Measurements from ENCODE around the gene ZNF574. TPM values are rescaled to one million over a fixed set of nuclear protein-coding genes. Genes with fewer than 3 reads are reported as not detected.

Gene ZNF574
- total and polyA plus RNA-seq, 12 donors = 2.7 to 16.9 (median 11.4) TPM

- WGBS, 4 donors = 69 to 92% (median 76%) methylated on average over 1 of the region's 1 CpG
Measured at GRCh38 chr19:42110658-42111057, 34.7 kb downstream of the ZNF574 start.

GRCh38 chr19:42111384-42111783 is 35.4 kb downstream of the ZNF574 start:
- 53 to 68% (median 60%) methylated on average over 1 of the region's 1 CpG for WGBS, 4 donors
- no peaks in the 10 kb centered on the region for H3K9me3 ChIP-seq (replicated peaks in 1 of 3)
- intact Hi-C loops (cut with DNase I) = no loop called here
- H3K36me3 ChIP-seq (replicated peaks in 1 of 2) = no peaks in the 10 kb centered on the region
- no peak overlapping the region for H3K27ac ChIP-seq
- DNase-seq = no peak
- no peaks in the 10 kb centered on the region for H3K27me3 ChIP-seq
- TF ChIP-seq POLR2A (IDR thresholded peaks at IDR 0.05) (no peak), CTCF (IDR thresholded peaks at IDR 0.05) (no peak)
- H3K4me3 ChIP-seq = no peak overlapping the region
- H3K4me1 ChIP-seq (replicated peaks in 1 of 2) = no peaks in the 10 kb centered on the region

More at GRCh38 chr19:42110658-42111057, 34.7 kb downstream of the ZNF574 start:
- TF ChIP-seq POLR2A (IDR thresholded peaks at IDR 0.05) = no peak
- no peak for TF ChIP-seq CTCF (IDR thresholded peaks at IDR 0.05)
- Histone ChIP-seq H3K27ac (no peak overlapping the region), H3K9me3 (replicated peaks in 1 of 3) (no peaks in the 10 kb centered on the region), H3K36me3 (replicated peaks in 1 of 2) (no peaks in the 10 kb centered on the region), H3K4me3 (no peak overlapping the region), H3K27me3 (no peaks in the 10 kb centered on the region), H3K4me1 (replicated peaks in 1 of 2) (no peaks in the 10 kb centered on the region)
- intact Hi-C loops (cut with DNase I) = no loop called here
- no peak for DNase-seq

GRCh38 chr19:42111811-42112210 is 35.8 kb downstream of the ZNF574 start:
- intact Hi-C loops (cut with DNase I) = no loop called here
- TF ChIP-seq CTCF (IDR thresholded peaks at IDR 0.05) = no peak
- TF ChIP-seq POLR2A (IDR thresholded peaks at IDR 0.05) = no peak

GRCh38 chr19:42113641-42114348 is 37.8 kb downstream of the ZNF574 start:
- no peak overlapping the region for H3K27ac ChIP-seq

More at GRCh38 chr19:42111811-42112210, 35.8 kb downstream of the ZNF574 start:
- H3K27me3 ChIP-seq = no peaks in the 10 kb centered on the region
- H3K36me3 ChIP-seq (replicated peaks in 1 of 2) = no peaks in the 10 kb centered on the region
- H3K27ac ChIP-seq = no peak overlapping the region
- H3K4me3 ChIP-seq = no peak overlapping the region
- H3K9me3 ChIP-seq (replicated peaks in 1 of 3) = no peaks in the 10 kb centered on the region
- no peak for DNase-seq
- 75 to 83% (median 79%) methylated on average over 3 of the region's 3 CpGs for WGBS, 4 donors
- H3K4me1 ChIP-seq (replicated peaks in 1 of 2) = no peaks in the 10 kb centered on the region

More at GRCh38 chr19:42113641-42114348, 37.8 kb downstream of the ZNF574 start:
- no peak for DNase-seq
- H3K36me3 ChIP-seq (replicated peaks in 1 of 2) = no peaks in the 10 kb centered on the region
- no peak overlapping the region for H3K4me3 ChIP-seq
- no peaks in the 10 kb centered on the region for H3K27me3 ChIP-seq
- 51 to 62% (median 56%) methylated on average over 10 of the region's 10 CpGs for WGBS, 4 donors
- no peaks in the 10 kb centered on the region for H3K4me1 ChIP-seq (replicated peaks in 1 of 2)
- TF ChIP-seq POLR2A (IDR thresholded peaks at IDR 0.05) = no peak
- no peak for TF ChIP-seq CTCF (IDR thresholded peaks at IDR 0.05)
- intact Hi-C loops (cut with DNase I) = no loop called here
- no peaks in the 10 kb centered on the region for H3K9me3 ChIP-seq (replicated peaks in 1 of 3)

Data from adrenal gland (tissue), 12 donors.